ENCODE data around the gene RNASE8. TPM values are rescaled to one million over a fixed set of nuclear protein-coding genes. Genes with fewer than 3 reads are reported as not detected.

Gene RNASE8
- total RNA-seq, 1 donor from 2014 or later, result not detected

DNA sequence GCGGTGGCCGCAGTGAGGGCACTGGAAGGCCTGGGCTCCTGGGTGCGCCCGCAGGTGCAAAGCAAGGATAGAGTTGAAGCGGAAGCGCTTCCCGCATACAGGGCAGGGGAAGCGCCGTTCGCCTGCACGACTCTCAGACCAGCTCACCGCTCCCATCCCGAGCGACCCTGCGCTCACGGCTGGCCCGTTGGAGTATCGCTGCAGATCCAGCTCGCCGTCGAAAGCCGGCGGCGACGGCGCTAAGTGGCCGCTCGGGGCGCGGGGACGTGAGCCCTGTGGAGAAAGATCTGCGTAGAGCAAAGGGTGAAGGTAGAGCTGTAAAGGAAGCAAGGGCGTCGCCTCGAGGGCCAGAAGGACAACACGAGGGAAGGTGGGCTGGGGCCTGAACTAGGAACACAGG lies 35.4 kb downstream of the RNASE8 start:
- no peak overlapping the region for H3K27ac Mint-ChIP-seq (ENCODE audit: unreplicated experiment)
- no peak for DNase-seq (ENCODE audit: extremely low spot score, unreplicated experiment)
- no peaks in the 10 kb centered on the region for H3K27me3 Mint-ChIP-seq (ENCODE audit: unreplicated experiment)
- H3K36me3 Mint-ChIP-seq (ENCODE audit: unreplicated experiment), result peaks cover 13% of the 10 kb centered on the region
- TF ChIP-seq, protein P1, sequence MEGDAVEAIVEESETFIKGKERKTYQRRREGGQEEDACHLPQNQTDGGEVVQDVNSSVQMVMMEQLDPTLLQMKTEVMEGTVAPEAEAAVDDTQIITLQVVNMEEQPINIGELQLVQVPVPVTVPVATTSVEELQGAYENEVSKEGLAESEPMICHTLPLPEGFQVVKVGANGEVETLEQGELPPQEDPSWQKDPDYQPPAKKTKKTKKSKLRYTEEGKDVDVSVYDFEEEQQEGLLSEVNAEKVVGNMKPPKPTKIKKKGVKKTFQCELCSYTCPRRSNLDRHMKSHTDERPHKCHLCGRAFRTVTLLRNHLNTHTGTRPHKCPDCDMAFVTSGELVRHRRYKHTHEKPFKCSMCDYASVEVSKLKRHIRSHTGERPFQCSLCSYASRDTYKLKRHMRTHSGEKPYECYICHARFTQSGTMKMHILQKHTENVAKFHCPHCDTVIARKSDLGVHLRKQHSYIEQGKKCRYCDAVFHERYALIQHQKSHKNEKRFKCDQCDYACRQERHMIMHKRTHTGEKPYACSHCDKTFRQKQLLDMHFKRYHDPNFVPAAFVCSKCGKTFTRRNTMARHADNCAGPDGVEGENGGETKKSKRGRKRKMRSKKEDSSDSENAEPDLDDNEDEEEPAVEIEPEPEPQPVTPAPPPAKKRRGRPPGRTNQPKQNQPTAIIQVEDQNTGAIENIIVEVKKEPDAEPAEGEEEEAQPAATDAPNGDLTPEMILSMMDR (IDR thresholded peaks at IDR 0.05), result no peak
- no peaks in the 10 kb centered on the region for H3K9me3 Mint-ChIP-seq (ENCODE audit: unreplicated experiment)
- H3K4me3 Mint-ChIP-seq (ENCODE audit: unreplicated experiment), result no peak overlapping the region
- H3K4me1 Mint-ChIP-seq (ENCODE audit: unreplicated experiment), result peaks cover 25% of the 10 kb centered on the region

DNA sequence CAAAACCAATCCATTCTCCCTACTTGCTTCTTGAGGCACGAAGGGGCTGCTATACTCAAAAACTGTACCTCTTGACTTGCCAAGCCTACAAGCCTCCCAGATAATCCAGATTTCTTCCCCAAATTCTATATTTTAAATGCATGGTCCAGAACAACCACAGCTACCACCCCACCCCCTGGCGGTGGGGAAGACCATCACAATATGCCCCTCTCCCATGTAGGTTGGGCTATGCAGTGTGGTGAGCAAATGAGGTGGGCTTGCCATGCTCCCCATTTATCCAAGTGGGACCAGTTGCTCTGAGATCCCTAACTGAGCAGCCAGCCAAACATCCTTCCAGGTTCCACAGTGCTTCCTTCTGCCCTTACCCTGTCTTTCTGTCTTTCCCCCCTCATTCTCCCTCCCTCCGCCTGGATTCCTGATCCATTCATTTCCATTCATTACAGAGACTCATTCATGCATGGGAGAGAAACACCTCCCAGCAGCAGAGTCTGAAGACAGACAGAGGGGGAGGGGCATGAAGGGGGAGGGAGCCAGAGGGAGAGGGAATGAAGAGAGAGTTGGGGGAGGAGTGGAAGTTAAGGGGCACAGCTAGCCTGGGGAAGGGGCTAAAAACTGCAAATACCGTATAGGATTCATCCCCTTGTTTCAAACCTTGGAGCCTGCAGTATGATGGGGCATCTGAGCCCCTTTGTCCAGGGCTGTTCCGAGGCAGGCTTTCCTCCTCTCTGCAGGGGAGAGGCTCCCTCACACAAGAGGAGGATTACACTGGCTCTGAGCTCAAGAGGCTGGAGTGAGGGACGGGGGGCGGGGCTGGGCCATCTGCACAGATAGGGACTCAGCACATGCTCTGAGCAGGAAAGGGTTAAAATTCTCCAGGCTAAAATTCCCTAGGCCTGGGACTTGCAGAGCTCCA lies 36.4 kb downstream of the RNASE8 start:
- no peak overlapping the region for H3K4me3 Mint-ChIP-seq (ENCODE audit: unreplicated experiment)
- H3K36me3 Mint-ChIP-seq (ENCODE audit: unreplicated experiment), result peaks cover 10% of the 10 kb centered on the region
- peaks cover 29% of the 10 kb centered on the region for H3K4me1 Mint-ChIP-seq (ENCODE audit: unreplicated experiment)
- no peak for DNase-seq (ENCODE audit: extremely low spot score, unreplicated experiment)
- H3K27me3 Mint-ChIP-seq (ENCODE audit: unreplicated experiment), result no peaks in the 10 kb centered on the region
- TF ChIP-seq, protein P1 (IDR thresholded peaks at IDR 0.05), result peak; percentile 42
- H3K27ac Mint-ChIP-seq (ENCODE audit: unreplicated experiment), result peak overlapping the region; percentile 38
- H3K9me3 Mint-ChIP-seq (ENCODE audit: unreplicated experiment), result no peaks in the 10 kb centered on the region

DNA sequence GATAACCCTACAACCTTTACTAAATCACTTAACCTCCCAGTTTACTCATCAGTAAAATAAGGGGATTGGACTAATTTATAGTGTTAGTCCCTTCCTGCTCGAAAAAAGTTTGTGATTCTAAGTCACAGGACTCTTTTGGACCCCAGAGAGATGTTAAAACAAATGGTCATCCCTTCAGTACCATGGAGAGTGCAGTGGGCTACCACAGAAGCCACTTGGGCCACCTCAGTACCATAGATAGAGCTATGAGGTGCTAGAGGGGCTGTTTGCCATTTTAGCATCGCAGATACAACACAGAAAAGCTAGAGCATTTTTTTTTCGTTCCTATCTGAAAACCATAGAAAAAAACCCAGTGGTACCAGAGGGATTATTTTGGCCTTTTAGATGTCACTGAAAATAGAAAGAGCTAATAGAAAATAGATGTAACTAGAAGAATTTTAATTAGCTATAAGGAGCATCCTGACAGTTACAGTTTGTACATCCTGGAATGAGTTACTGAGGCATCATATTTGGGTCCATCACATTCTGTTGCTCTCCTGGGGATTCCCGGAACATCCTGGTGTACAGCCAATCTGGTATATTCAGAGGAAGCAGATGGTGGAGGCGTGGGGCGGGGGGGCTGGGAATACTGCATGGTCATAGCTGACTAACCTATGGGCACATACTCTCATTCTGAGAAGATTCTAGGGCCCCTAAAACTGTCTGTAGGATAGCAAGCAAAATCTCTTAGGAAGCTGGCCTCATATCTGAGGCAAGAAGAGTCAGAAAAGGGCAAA lies 38.0 kb downstream of the RNASE8 start:
- TF ChIP-seq, protein P1 (IDR thresholded peaks at IDR 0.05), result no peak
- no peak overlapping the region for H3K4me3 Mint-ChIP-seq (ENCODE audit: unreplicated experiment)
- H3K9me3 Mint-ChIP-seq (ENCODE audit: unreplicated experiment), result no peaks in the 10 kb centered on the region
- no peaks in the 10 kb centered on the region for H3K27me3 Mint-ChIP-seq (ENCODE audit: unreplicated experiment)
- peaks cover 8% of the 10 kb centered on the region for H3K36me3 Mint-ChIP-seq (ENCODE audit: unreplicated experiment)
- peaks cover 39% of the 10 kb centered on the region for H3K4me1 Mint-ChIP-seq (ENCODE audit: unreplicated experiment)
- DNase-seq (ENCODE audit: extremely low spot score, unreplicated experiment), result no peak
- peak overlapping the region; percentile 38 for H3K27ac Mint-ChIP-seq (ENCODE audit: unreplicated experiment)

DNA sequence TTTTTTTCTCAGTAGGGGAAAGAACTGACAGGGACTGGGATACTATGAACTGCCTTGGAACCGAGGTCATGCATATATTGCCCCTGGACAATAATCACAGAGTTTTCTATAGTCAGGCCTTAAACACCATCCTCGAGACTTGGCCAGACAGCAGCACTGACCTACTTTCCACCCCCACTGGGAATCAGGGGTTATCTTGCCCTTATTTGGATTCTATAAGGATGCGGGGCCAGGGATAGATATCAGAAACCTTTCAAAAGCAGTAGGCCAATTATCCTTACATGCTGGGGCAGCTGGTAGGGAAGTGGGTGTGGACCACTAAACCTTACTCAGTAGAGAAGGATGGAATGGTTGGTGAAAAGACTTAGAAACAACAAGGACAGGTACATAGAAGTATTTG lies 38.8 kb downstream of the RNASE8 start:
- TF ChIP-seq, protein P1 (IDR thresholded peaks at IDR 0.05), result no peak
- Mint-ChIP-seq H3K9me3 (ENCODE audit: unreplicated experiment) (no peaks in the 10 kb centered on the region), H3K27me3 (ENCODE audit: unreplicated experiment) (no peaks in the 10 kb centered on the region), H3K4me3 (ENCODE audit: unreplicated experiment) (no peak overlapping the region), H3K4me1 (ENCODE audit: unreplicated experiment) (peaks cover 40% of the 10 kb centered on the region), H3K27ac (ENCODE audit: unreplicated experiment) (peak overlapping the region; percentile 38), H3K36me3 (ENCODE audit: unreplicated experiment) (peaks cover 4% of the 10 kb centered on the region)
- DNase-seq (ENCODE audit: extremely low spot score, unreplicated experiment), result no peak

All from osteocyte (in vitro differentiated cells).